Measurements from ENCODE around the gene SPECC1L. TPM values are rescaled to one million over a fixed set of nuclear protein-coding genes. Genes with fewer than 3 reads are reported as not detected.
A peak's percentile ranks its signal among the peaks of the same experiment; 100 is the strongest.

Gene SPECC1L
- total and polyA plus RNA-seq, 9 donors, result 20.4 to 30.4 (median 26.0) TPM

DNA sequence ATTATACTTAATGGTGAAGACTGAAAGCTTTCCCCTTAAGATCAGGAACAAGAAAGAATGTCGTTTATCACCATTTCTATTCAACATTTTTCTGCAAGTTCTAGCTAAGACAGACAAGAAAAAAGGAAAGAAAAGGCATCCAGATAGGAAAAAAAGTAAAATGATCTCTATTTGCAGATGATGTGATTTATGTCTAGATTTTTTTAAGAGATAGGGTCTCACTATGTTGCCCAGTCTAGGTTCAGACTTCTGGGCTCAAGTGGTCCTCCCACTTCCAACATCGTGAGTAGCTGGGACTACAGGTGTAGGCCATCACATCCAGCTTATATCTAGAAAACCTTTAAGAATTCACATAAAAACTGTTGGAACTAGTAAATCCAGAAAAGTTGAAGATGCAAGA lies 105.4 kb downstream of the SPECC1L start:
- Histone ChIP-seq H3K27me3 (ENCODE audit: control insufficient read depth, insufficient read depth, low read length) (no peaks in the 10 kb centered on the region), H3K9me3 (replicated peaks; ENCODE audit: control insufficient read depth, low read depth, low read length) (peaks cover 7% of the 10 kb centered on the region), H3K4me3 (ENCODE audit: low read length) (no peak overlapping the region), H3K4me1 (ENCODE audit: control insufficient read depth, insufficient read depth, low read length) (peaks cover 5% of the 10 kb centered on the region), H3K36me3 (ENCODE audit: control insufficient read depth, insufficient read depth, low read length) (peaks cover 25% of the 10 kb centered on the region), H3K27ac (ENCODE audit: low read length) (no peak overlapping the region)
- no peak for DNase-seq
- WGBS (ENCODE audit: insufficient coverage), result no CpG with 5 or more reads among the region's 2 CpGs

DNA sequence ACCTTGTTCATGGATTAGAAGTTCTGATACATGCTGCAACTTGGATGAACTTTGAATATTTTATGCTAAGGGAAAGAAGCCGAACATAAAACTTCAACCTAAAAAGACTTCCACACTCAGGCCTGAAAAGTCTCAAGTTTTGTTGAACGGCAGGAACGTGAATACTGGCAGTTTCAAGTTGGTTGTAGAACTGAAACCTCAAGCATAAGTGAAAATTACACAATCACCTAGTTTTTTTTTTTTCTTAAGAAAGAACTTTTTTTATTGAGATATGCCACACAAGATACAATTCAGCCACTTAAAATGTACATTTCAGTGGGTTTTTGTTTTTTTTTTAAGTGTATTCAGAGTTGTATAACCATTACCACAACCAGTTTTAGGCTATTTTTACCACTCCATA lies 106.0 kb downstream of the SPECC1L start:
- DNase-seq, result no peak
- H3K4me1 ChIP-seq (ENCODE audit: control insufficient read depth, insufficient read depth, low read length), result peaks cover 5% of the 10 kb centered on the region
- no peak overlapping the region for H3K27ac ChIP-seq (ENCODE audit: low read length)
- no peak overlapping the region for H3K4me3 ChIP-seq (ENCODE audit: low read length)
- peaks cover 19% of the 10 kb centered on the region for H3K36me3 ChIP-seq (ENCODE audit: control insufficient read depth, insufficient read depth, low read length)
- no CpG with 5 or more reads among the region's 3 CpGs for WGBS (ENCODE audit: insufficient coverage)
- H3K9me3 ChIP-seq (replicated peaks; ENCODE audit: control insufficient read depth, low read depth, low read length), result peaks cover 7% of the 10 kb centered on the region
- H3K27me3 ChIP-seq (ENCODE audit: control insufficient read depth, insufficient read depth, low read length), result no peaks in the 10 kb centered on the region

DNA sequence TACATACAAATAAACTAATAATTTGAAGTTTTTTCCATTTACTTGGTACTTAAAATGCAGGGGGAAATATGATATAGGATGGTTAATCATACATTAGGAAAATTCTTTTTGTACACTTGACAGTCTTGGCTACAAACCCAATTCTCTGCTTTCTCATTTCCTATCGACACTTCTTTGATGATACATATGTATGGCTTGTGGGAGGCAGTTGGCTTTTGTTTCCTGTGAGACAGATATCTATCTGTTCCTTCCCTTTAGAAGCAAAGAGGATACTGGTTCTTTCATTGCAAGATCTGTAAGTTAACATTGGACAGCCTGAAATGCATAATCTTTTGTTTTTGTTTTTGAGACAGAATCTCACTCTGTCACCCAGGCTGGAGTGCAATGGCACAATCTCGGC lies 108.9 kb downstream of the SPECC1L start:
- H3K36me3 ChIP-seq (ENCODE audit: control insufficient read depth, insufficient read depth, low read length), result peaks cover 13% of the 10 kb centered on the region

DNA sequence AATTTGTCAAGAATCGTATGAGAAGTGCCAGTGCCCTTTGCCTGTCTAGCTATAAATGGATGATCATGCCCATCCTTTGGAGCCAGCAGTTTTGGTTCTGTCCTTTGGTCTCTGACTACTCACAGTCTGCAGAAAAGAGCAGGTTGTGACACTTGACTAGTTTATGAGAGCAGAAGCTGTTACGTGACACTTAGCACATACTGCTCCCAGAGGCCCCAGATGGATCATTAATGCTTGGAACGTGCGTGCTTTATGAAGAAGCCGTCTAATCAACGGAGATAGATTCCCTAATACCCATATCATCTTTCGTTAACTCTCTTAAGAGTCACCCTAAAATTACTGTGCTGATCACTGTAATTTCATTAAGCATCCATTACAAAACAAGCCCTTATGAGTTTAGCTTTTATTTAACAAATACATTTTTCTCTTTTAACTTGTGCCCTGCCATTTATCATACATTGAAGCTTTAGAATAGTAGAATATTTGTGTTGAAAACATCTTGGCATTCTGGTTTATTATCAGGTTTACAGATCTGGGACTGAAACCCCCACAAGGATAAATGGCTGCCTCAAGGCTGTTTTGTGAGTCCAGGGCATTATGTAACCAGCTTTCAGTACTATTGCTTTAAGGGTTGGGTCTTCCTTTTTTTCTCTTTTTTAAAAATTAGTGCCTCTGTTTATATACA lies 109.7 kb downstream of the SPECC1L start:
- WGBS (ENCODE audit: insufficient coverage), result 71% methylated on average over 4 of the region's 7 CpGs
- Histone ChIP-seq H3K9me3 (replicated peaks; ENCODE audit: control insufficient read depth, low read depth, low read length) (peaks cover 1% of the 10 kb centered on the region), H3K27me3 (ENCODE audit: control insufficient read depth, insufficient read depth, low read length) (no peaks in the 10 kb centered on the region), H3K4me3 (ENCODE audit: low read length) (no peak overlapping the region), H3K36me3 (ENCODE audit: control insufficient read depth, insufficient read depth, low read length) (peaks cover 13% of the 10 kb centered on the region), H3K4me1 (ENCODE audit: control insufficient read depth, insufficient read depth, low read length) (peaks cover 5% of the 10 kb centered on the region), H3K27ac (ENCODE audit: low read length) (no peak overlapping the region)
- no peak for DNase-seq

More for the DNA sequence above, 108.9 kb downstream of the SPECC1L start:
- peaks cover 5% of the 10 kb centered on the region for H3K4me1 ChIP-seq (ENCODE audit: control insufficient read depth, insufficient read depth, low read length)
- WGBS (ENCODE audit: insufficient coverage), result no CpG with 5 or more reads among the region's 2 CpGs
- H3K4me3 ChIP-seq (ENCODE audit: low read length), result no peak overlapping the region
- H3K27me3 ChIP-seq (ENCODE audit: control insufficient read depth, insufficient read depth, low read length), result no peaks in the 10 kb centered on the region
- H3K9me3 ChIP-seq (replicated peaks; ENCODE audit: control insufficient read depth, low read depth, low read length), result peaks cover 7% of the 10 kb centered on the region
- DNase-seq, result no peak
- no peak overlapping the region for H3K27ac ChIP-seq (ENCODE audit: low read length)

DNA sequence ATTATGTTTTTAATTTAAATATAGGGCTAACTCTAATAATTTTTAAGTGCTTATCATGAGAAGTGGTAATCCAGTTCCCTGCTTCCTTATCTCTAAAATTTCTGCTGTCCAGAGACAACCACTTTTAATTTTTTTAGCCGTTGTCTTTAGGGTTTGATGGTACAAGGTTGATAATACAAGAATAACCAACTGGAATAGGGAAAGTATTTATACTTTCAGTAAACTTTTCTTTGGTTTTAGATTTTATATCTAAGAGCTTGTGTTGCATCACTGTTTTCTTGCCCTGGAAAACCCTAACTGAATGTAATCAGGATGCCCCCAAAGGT lies 110.2 kb downstream of the SPECC1L start:
- no peak overlapping the region for H3K4me3 ChIP-seq (ENCODE audit: low read length)
- WGBS (ENCODE audit: insufficient coverage), result no CpG with 5 or more reads among the region's 1 CpG
- H3K36me3 ChIP-seq (ENCODE audit: control insufficient read depth, insufficient read depth, low read length), result peaks cover 10% of the 10 kb centered on the region

DNA sequence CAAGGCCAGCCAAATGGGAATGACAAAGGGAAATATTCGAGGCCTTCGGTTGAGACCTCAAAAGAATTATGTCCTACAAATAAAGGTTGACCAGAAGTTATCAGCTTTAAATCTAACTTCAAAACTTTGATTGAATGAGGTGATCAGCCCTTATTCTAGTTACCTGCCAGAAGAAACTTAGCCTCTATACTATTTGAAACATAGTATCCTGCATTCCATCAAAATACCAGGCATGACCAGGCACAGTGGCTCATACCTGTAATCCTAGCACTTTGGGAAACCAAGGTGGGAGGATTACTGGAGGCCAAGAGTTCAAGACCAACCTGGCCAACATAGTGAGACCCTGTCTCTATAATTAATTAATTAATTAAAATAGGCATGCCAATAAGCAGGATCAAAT lies 112.4 kb downstream of the SPECC1L start:
- Histone ChIP-seq H3K36me3 (ENCODE audit: control insufficient read depth, insufficient read depth, low read length) (peaks cover 4% of the 10 kb centered on the region), H3K4me3 (ENCODE audit: low read length) (no peak overlapping the region), H3K27ac (ENCODE audit: low read length) (no peak overlapping the region), H3K4me1 (ENCODE audit: control insufficient read depth, insufficient read depth, low read length) (peaks cover 5% of the 10 kb centered on the region), H3K9me3 (replicated peaks; ENCODE audit: control insufficient read depth, low read depth, low read length) (no peaks in the 10 kb centered on the region), H3K27me3 (ENCODE audit: control insufficient read depth, insufficient read depth, low read length) (no peaks in the 10 kb centered on the region)
- no CpG with 5 or more reads among the region's 2 CpGs for WGBS (ENCODE audit: insufficient coverage)
- DNase-seq, result no peak

More for the DNA sequence above, 110.2 kb downstream of the SPECC1L start:
- no peak for DNase-seq
- Histone ChIP-seq H3K9me3 (replicated peaks; ENCODE audit: control insufficient read depth, low read depth, low read length) (no peaks in the 10 kb centered on the region), H3K4me1 (ENCODE audit: control insufficient read depth, insufficient read depth, low read length) (peaks cover 5% of the 10 kb centered on the region), H3K27me3 (ENCODE audit: control insufficient read depth, insufficient read depth, low read length) (no peaks in the 10 kb centered on the region), H3K27ac (ENCODE audit: low read length) (no peak overlapping the region)

DNA sequence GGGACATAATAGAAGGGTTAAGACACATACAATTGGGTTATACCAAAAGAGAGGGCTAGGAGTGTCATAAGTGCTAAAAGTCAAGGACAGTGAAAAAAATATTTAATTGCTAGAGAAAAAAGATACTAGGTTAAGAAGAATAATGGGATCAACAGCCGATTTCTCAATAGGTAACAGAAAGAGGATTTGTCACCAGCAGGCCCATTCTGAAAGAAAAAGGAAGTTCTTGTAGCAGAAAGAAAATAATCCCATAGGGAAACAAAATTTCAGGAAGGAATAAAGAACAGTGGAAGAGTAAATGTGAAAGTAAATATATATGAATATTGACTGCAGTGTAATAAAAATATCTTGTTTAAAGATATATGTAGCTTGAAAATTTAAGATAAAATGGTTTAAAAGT lies 113.5 kb downstream of the SPECC1L start:
- 80% methylated on average over 1 of the region's 1 CpG for WGBS (ENCODE audit: insufficient coverage)
- no peaks in the 10 kb centered on the region for H3K27me3 ChIP-seq (ENCODE audit: control insufficient read depth, insufficient read depth, low read length)
- H3K27ac ChIP-seq (ENCODE audit: low read length), result no peak overlapping the region

DNA sequence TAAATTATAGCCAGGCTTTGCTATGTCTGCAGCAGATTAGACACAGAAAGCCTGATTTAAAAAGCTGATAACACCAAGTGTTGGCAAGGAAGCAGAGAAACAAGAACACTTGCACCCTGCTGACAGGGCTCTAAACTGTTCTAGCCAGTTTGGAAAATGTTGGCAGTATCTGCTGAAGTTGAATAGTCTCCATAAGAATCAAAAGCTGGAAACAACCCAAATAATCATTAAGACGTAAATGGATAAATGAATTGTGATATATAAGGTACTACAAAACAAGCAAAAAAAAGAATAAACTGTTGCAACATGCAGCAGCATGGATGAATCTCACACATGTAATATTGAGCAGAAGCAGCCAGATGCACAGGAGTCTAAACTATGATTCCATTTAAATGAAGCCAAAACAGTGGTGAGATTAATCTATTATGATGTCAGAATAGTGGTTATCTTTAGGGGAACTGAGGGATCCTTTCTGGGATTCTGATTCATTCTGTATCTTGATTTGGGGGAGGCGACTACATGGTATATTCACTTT lies 116.4 kb downstream of the SPECC1L start:
- peaks cover 9% of the 10 kb centered on the region for H3K4me1 ChIP-seq (ENCODE audit: control insufficient read depth, insufficient read depth, low read length)
- 80% methylated on average over 1 of the region's 2 CpGs for WGBS (ENCODE audit: insufficient coverage)
- no peak overlapping the region for H3K27ac ChIP-seq (ENCODE audit: low read length)

More for the DNA sequence above, 113.5 kb downstream of the SPECC1L start:
- no peaks in the 10 kb centered on the region for H3K36me3 ChIP-seq (ENCODE audit: control insufficient read depth, insufficient read depth, low read length)
- no peak overlapping the region for H3K4me3 ChIP-seq (ENCODE audit: low read length)
- DNase-seq, result no peak
- H3K4me1 ChIP-seq (ENCODE audit: control insufficient read depth, insufficient read depth, low read length), result peaks cover 5% of the 10 kb centered on the region
- H3K9me3 ChIP-seq (replicated peaks; ENCODE audit: control insufficient read depth, low read depth, low read length), result no peaks in the 10 kb centered on the region

DNA sequence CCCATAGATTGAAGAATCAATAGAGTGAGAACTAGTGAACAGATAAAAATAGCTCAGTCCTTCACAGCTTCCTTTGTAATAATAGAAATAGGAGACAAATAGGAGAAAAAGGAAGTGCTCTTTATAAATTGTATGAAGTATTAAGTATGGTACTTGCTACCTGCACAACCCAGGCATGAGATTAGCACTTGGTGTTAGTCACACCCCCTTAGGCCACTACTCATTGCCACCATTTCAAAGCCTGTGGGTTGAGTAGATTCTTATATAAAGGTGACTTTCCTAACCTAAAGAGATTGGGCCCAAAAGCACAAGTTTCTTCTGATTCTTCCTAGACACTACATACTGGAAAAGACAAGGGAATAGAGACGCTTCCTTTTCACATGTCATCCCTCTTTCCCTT lies 119.0 kb downstream of the SPECC1L start:
- WGBS (ENCODE audit: insufficient coverage), result no CpG with 5 or more reads among the region's 1 CpG
- Histone ChIP-seq H3K9me3 (replicated peaks; ENCODE audit: control insufficient read depth, low read depth, low read length) (no peaks in the 10 kb centered on the region), H3K27me3 (ENCODE audit: control insufficient read depth, insufficient read depth, low read length) (no peaks in the 10 kb centered on the region), H3K4me1 (ENCODE audit: control insufficient read depth, insufficient read depth, low read length) (peaks cover 11% of the 10 kb centered on the region), H3K36me3 (ENCODE audit: control insufficient read depth, insufficient read depth, low read length) (peaks cover 4% of the 10 kb centered on the region), H3K4me3 (ENCODE audit: low read length) (no peak overlapping the region), H3K27ac (ENCODE audit: low read length) (peak overlapping the region; percentile 80)
- no peak for DNase-seq

More for the DNA sequence above, 116.4 kb downstream of the SPECC1L start:
- no peaks in the 10 kb centered on the region for H3K27me3 ChIP-seq (ENCODE audit: control insufficient read depth, insufficient read depth, low read length)
- DNase-seq, result no peak
- H3K4me3 ChIP-seq (ENCODE audit: low read length), result no peak overlapping the region
- no peaks in the 10 kb centered on the region for H3K36me3 ChIP-seq (ENCODE audit: control insufficient read depth, insufficient read depth, low read length)
- no peaks in the 10 kb centered on the region for H3K9me3 ChIP-seq (replicated peaks; ENCODE audit: control insufficient read depth, low read depth, low read length)

DNA sequence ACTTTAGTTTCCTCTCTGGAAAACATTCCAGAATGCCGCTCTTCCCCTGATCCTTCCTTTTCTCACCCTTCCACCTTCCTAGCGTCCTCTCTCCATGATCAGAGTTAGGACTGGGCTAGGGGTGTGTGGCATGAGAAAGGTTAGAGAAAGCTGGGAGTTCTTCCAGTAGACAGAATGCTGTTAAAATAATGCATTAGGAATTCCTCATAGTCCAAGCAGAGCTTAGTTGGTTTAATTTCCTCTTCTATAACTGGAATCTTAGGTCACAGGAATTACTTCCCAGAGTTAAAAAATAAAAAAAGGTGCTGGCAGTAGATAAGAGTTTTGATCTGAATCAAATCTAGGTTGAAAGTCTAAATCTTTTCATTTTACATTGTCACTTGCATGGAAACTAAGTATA lies 119.5 kb downstream of the SPECC1L start:
- no peaks in the 10 kb centered on the region for H3K9me3 ChIP-seq (replicated peaks; ENCODE audit: control insufficient read depth, low read depth, low read length)
- no peaks in the 10 kb centered on the region for H3K27me3 ChIP-seq (ENCODE audit: control insufficient read depth, insufficient read depth, low read length)
- H3K27ac ChIP-seq (ENCODE audit: low read length), result peak overlapping the region; percentile 80
- peaks cover 5% of the 10 kb centered on the region for H3K36me3 ChIP-seq (ENCODE audit: control insufficient read depth, insufficient read depth, low read length)
- WGBS (ENCODE audit: insufficient coverage), result no CpG with 5 or more reads among the region's 2 CpGs
- DNase-seq, result peak; percentile 32
- H3K4me1 ChIP-seq (ENCODE audit: control insufficient read depth, insufficient read depth, low read length), result peaks cover 11% of the 10 kb centered on the region
- no peak overlapping the region for H3K4me3 ChIP-seq (ENCODE audit: low read length)

All from muscle of leg (tissue), 11 donors.